GM19025 (cell line): Measurements from ENCODE around the gene PLRG1.

ENCODE experiments used
- ATAC-seq: cut with Tn5 transposase; IDR thresholded peaks from one replicate; pipeline ENCODE4 v1.9.1; 2021; ENCODE audit warnings: mild to moderate bottlenecking, low read depth, moderate library complexity; ENCODE audit not compliant: unreplicated experiment

The PLRG1 gene

DNA sequence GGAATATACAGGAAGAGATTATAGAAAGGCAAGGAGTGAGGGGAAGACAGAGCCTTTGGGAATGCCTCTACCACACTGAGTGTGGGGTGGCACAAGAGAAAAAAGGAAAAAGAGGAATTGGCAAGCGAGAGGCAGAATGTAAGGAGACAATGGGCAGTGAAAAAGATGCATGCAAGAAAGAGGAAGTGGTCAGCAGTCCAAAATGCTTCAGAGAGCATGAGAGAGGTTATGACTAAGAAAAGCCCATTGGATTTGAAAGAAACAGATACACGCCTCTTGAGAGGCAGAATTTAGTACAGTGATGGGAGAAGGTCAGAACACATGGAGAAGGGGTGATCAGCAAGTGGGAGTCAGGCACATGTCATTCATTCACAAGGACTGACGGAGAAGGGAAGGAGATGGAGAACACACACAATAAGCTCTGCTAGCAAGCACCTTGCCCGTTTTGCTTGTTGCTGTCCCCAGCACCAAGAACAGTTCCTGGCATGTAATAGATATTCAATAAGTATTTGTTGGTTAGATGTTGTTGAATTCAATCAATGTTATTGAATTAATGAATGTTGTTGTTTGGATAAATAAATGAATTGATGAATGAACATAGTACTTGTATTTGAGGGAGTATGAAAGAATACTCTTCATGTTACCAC is 65.0 kb downstream of the PLRG1 start:
- ATAC-seq = peak; percentile 97
